Loucy (cell line): ENCODE results near the gene LRRTM1.

Experiments used
- EZH2phosphoT487 ChIP-seq: fragments of 200-600 bp; IDR thresholded peaks from 2 replicates; pipeline ENCODE4 v1.6.1; 2018; ENCODE audit warnings: antibody characterized with exemption, mild to moderate bottlenecking, moderate library complexity, borderline replicate concordance
- TF ChIP-seq, protein P1 (sequence below): fragments of 200-600 bp; sonication (generic); conservative IDR thresholded peaks from 2 replicates; pipeline ENCODE4 v1.5.1; 2014; ENCODE audit warnings: mild to moderate bottlenecking, antibody characterized with exemption, low read length

DNA sequence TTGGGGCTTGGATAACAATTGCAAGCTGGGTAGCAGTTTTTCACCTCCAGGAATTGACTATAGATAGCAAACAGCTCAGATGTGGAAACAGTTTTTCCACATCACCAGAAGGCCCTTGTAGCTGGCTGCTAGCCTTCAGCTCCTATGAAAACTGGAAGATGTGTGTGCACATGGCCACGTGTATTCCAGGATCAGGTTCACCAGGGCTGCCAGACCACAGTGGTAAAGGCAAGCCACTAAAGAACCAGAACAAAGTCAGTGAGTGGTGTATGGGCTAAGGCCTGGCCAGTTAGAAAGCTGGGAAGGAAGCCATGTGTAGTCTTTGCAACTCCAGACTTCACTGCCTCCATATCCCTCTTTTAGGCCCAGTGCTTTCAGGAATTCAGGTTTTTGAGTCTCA, 12.9 kb downstream of the LRRTM1 start:
- TF ChIP-seq, protein P1, sequence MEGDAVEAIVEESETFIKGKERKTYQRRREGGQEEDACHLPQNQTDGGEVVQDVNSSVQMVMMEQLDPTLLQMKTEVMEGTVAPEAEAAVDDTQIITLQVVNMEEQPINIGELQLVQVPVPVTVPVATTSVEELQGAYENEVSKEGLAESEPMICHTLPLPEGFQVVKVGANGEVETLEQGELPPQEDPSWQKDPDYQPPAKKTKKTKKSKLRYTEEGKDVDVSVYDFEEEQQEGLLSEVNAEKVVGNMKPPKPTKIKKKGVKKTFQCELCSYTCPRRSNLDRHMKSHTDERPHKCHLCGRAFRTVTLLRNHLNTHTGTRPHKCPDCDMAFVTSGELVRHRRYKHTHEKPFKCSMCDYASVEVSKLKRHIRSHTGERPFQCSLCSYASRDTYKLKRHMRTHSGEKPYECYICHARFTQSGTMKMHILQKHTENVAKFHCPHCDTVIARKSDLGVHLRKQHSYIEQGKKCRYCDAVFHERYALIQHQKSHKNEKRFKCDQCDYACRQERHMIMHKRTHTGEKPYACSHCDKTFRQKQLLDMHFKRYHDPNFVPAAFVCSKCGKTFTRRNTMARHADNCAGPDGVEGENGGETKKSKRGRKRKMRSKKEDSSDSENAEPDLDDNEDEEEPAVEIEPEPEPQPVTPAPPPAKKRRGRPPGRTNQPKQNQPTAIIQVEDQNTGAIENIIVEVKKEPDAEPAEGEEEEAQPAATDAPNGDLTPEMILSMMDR = no peak
- no peak for TF ChIP-seq EZH2phosphoT487
